HCT116 (cell line): ENCODE measurements around the gene DDX56. TPM values are rescaled to one million over a fixed set of nuclear protein-coding genes. Genes with fewer than 3 reads are reported as not detected.

Source experiments
- ATAC-seq: fragments of 200-7000 bp; cut with Tn5 transposase; 2 replicates; pipeline ENCODE4 v1.9.1; 2020; ENCODE audit warnings: mild to moderate bottlenecking, moderate library complexity
- BruUV-seq: library from RNA; stranded (reverse); fragments of 400-500 nt; replicated peaks from 2 replicates; lab custom pipeline; 2021; lab: Mats Ljungman, UMichigan
- CTCF ChIA-PET: fragments of 300-600 bp; sonication (Branson Sonifier 250); formaldehyde crosslinking; loops from one replicate; lab custom pipeline; 2021; ENCODE audit warnings: antibody characterized with exemption; lab: Charles Lee
- POLR2A ChIA-PET: fragments of 300-600, 350-600 bp; sonication (Branson Sonifier 250); formaldehyde crosslinking; loops from one replicate; lab custom pipeline; 2021; ENCODE audit warnings: antibody characterized with exemption; lab: Charles Lee
- RAD21 ChIA-PET, 2 experiments: fragments of 300-600 bp; sonication (Branson Sonifier 250); formaldehyde crosslinking; loops; one replicate each; lab custom pipeline; 2023; ENCODE audit warnings: low total read pairs in 2 of 2; ENCODE audit not compliant: uncharacterized antibody in 2 of 2, unreplicated experiment in 2 of 2, low non-redundant PET in 1 of 2; lab: Charles Lee
- DNase-seq: peaks from one replicate; pipeline ENCODE4 v3.0.0-alpha.2; 2010; ENCODE audit warnings: low read depth, low spot score
- H2AFZ ChIP-seq: fragments of 200-600 bp; shearing (Covaris generic), sonication (generic); 2 replicates; pipeline ENCODE4 v1.6.1; 2017; ENCODE audit warnings: low read depth, mixed run types, mixed read lengths, antibody characterized with exemption, low read length; ENCODE audit not compliant: poor library complexity, severe bottlenecking
- H3K27ac ChIP-seq: 2 replicates; pipeline ENCODE4 v1.5.1; 2012; ENCODE audit warnings: low read depth, low read length
- H3K27me3 ChIP-seq: fragments of 200-600 bp; sonication (generic); 2 replicates; pipeline ENCODE4 v1.6.1; 2016; ENCODE audit warnings: mixed run types, low read length, mixed read lengths; ENCODE audit not compliant: insufficient read depth
- H3K36me3 ChIP-seq, 2 experiments: fragments of 200-500 bp in 1 of 2; fragments of 200-600 bp in 1 of 2; sonication (Bioruptor generic) in 1 of 2; sonication (generic) in 1 of 2; 2 replicates each; pipeline versions ENCODE4 v1.5.1 to v1.6.1; 2014 to 2016; ENCODE audit warnings: low read length in 2 of 2, inconsistent platforms in 1 of 2, mixed read lengths in 1 of 2, mixed run types in 1 of 2; ENCODE audit not compliant: insufficient read depth in 2 of 2, control insufficient read depth in 1 of 2
- H3K4me1 ChIP-seq, 2 experiments: fragments of 200-600 bp in 1 of 2; sonication (generic) in 1 of 2; 2 replicates each; pipeline versions ENCODE4 v1.5.1 to v1.6.1; 2012 to 2017; ENCODE audit warnings: low read length in 2 of 2, inconsistent platforms in 1 of 2, mild to moderate bottlenecking in 1 of 2, mixed read lengths in 1 of 2, mixed run types in 1 of 2, moderate library complexity in 1 of 2; ENCODE audit not compliant: insufficient read depth in 2 of 2, control insufficient read depth in 1 of 2
- H3K4me2 ChIP-seq: fragments of 200-600 bp; sonication (generic); 2 replicates; pipeline ENCODE4 v1.6.1; 2017; ENCODE audit warnings: mixed run types, low read length, mixed read lengths
- H3K4me3 ChIP-seq, 2 experiments: fragments of 200-600 bp in 1 of 2; sonication (generic) in 1 of 2; replicated peaks in 1 of 2; 2 replicates each; pipeline ENCODE4 v1.5.1; 2011 to 2016; ENCODE audit warnings: low read length in 2 of 2, control low read depth in 1 of 2, low read depth in 1 of 2, mild to moderate bottlenecking in 1 of 2, mixed read lengths in 1 of 2, mixed run types in 1 of 2
- H3K79me2 ChIP-seq: fragments of 200-600 bp; sonication (generic); 2 replicates; pipeline ENCODE4 v1.6.1; 2017; ENCODE audit warnings: mild to moderate bottlenecking, mixed run types, low read length, moderate library complexity, mixed read lengths; ENCODE audit not compliant: insufficient read depth
- H3K9ac ChIP-seq: fragments of 200-600 bp; sonication (generic); 2 replicates; pipeline ENCODE4 v1.6.1; 2016; ENCODE audit warnings: low read length, mixed read lengths
- H3K9me2 ChIP-seq: fragments of 200-600 bp; sonication (generic), shearing (Covaris generic); 2 replicates; pipeline ENCODE4 v1.6.1; 2017; ENCODE audit warnings: mixed run types, mild to moderate bottlenecking, moderate library complexity; ENCODE audit not compliant: insufficient read depth
- H3K9me3 ChIP-seq, 2 experiments: fragments of 200-500 bp in 1 of 2; fragments of 200-600 bp in 1 of 2; sonication (Bioruptor generic) in 1 of 2; sonication (generic) in 1 of 2; 2 replicates each; pipeline ENCODE4 v1.6.1; 2014 to 2017; ENCODE audit warnings: low read length in 2 of 2, mixed read lengths in 2 of 2, inconsistent platforms in 1 of 2, low read depth in 1 of 2, mild to moderate bottlenecking in 1 of 2, mixed run types in 1 of 2, moderate library complexity in 1 of 2; ENCODE audit not compliant: control insufficient read depth in 1 of 2, insufficient read depth in 1 of 2
- H4K20me1 ChIP-seq: fragments of 200-600 bp; sonication (generic), shearing (Covaris generic); 2 replicates; pipeline ENCODE4 v1.6.1; 2017; ENCODE audit warnings: mixed run types, mild to moderate bottlenecking, moderate library complexity; ENCODE audit not compliant: insufficient read depth
- CBX3 ChIP-seq: IDR thresholded peaks from 2 replicates; pipeline ENCODE4 v1.6.1; 2012; ENCODE audit warnings: low read depth
- CEBPB ChIP-seq: IDR thresholded peaks from 2 replicates; pipeline ENCODE4 v1.6.1; 2012; ENCODE audit warnings: low read depth
- EGR1 ChIP-seq: IDR thresholded peaks from 2 replicates; pipeline ENCODE4 v1.6.1; 2012; ENCODE audit warnings: low read depth
- ELF1 ChIP-seq: IDR thresholded peaks from 2 replicates; pipeline ENCODE4 v1.6.1; 2012; ENCODE audit warnings: low read depth, borderline replicate concordance
- EZH2 ChIP-seq: fragments of 200-600 bp; sonication (generic); IDR thresholded peaks from 2 replicates; pipeline ENCODE4 v1.6.1; 2017; ENCODE audit warnings: antibody characterized with exemption, mixed run types
- EZH2phosphoT487 ChIP-seq: fragments of 200-600 bp; IDR thresholded peaks from 2 replicates; pipeline ENCODE4 v1.6.1; 2018; ENCODE audit warnings: antibody characterized with exemption, borderline replicate concordance
- FOSL1 ChIP-seq: IDR thresholded peaks from 2 replicates; pipeline ENCODE4 v1.6.1; 2012; ENCODE audit warnings: low read depth
- MAX ChIP-seq: IDR thresholded peaks from 2 replicates; pipeline ENCODE4 v1.6.1; 2012
- POLR2A ChIP-seq: IDR thresholded peaks from 2 replicates; pipeline ENCODE4 v1.7.0; 2011; ENCODE audit warnings: borderline replicate concordance; ENCODE audit not compliant: insufficient read depth, insufficient read length; ENCODE audit errors: extremely low read depth
- POLR2AphosphoS5 ChIP-seq: IDR thresholded peaks from 2 replicates; pipeline ENCODE4 v1.6.1; 2011; ENCODE audit warnings: mild to moderate bottlenecking, low read depth, low read length, moderate library complexity
- RAD21 ChIP-seq: IDR thresholded peaks from 2 replicates; pipeline ENCODE4 v1.6.1; 2012; ENCODE audit warnings: low read depth, mild to moderate bottlenecking
- SP1 ChIP-seq: IDR thresholded peaks from 2 replicates; pipeline ENCODE4 v1.6.1; 2012; ENCODE audit warnings: low read depth
- SRF ChIP-seq: IDR thresholded peaks from 2 replicates; pipeline ENCODE4 v1.6.1; 2012; ENCODE audit warnings: low read depth
- TCF7L2 ChIP-seq: IDR thresholded peaks from 2 replicates; pipeline ENCODE4 v1.7.0; 2011; ENCODE audit warnings: borderline replicate concordance, inconsistent platforms; ENCODE audit not compliant: insufficient read depth, insufficient read length; ENCODE audit errors: extremely low read depth
- YY1 ChIP-seq: IDR thresholded peaks from 2 replicates; pipeline ENCODE4 v1.6.1; 2011; ENCODE audit warnings: low read length, low read depth, moderate library complexity, mild to moderate bottlenecking; ENCODE audit not compliant: insufficient replicate concordance; ENCODE audit errors: extremely low read depth
- ZFX ChIP-seq: fragments of 450-650 bp; IDR thresholded peaks from 2 replicates; pipeline ENCODE4 v1.6.1; 2017
- ZNF274 ChIP-seq: fragments of 200-500 bp; sonication (Bioruptor generic); IDR thresholded peaks from 2 replicates; pipeline ENCODE4 v1.6.1; 2014; ENCODE audit warnings: mild to moderate bottlenecking, low read depth, low read length, inconsistent platforms
- intact Hi-C: fragments of 100-400 bp; cut with micrococcal nuclease; formaldehyde crosslinking; loops from 2 replicates; pipeline ENCODE4 v1.10.0; 2022
- total RNA-seq: library from RNA; stranded (reverse); gene quantifications from one replicate; pipeline ENCODE4 v1.2.1, GENCODE V29; 2021; ENCODE audit not compliant: unreplicated experiment
- TF ChIP-seq, protein P1 (sequence below), 3 experiments: fragments of 200-600 bp in 1 of 3; sonication (generic) in 1 of 3; IDR thresholded peaks in 2 of 3; conservative IDR thresholded peaks in 1 of 3; 2 replicates each; pipeline ENCODE4 v1.5.1; 2012 to 2017; ENCODE audit warnings: low read depth in 2 of 3, low read length in 2 of 3, antibody characterized with exemption in 1 of 3, borderline replicate concordance in 1 of 3, control low read depth in 1 of 3, mild to moderate bottlenecking in 1 of 3, mixed read lengths in 1 of 3, mixed run types in 1 of 3, moderate library complexity in 1 of 3; ENCODE audit not compliant: insufficient read depth in 1 of 3
- TF ChIP-seq, protein P2 (sequence below): IDR thresholded peaks from 2 replicates; pipeline ENCODE4 v1.6.1; 2011; ENCODE audit warnings: mild to moderate bottlenecking, low read length, moderate library complexity; ENCODE audit not compliant: insufficient replicate concordance; ENCODE audit errors: extremely low read depth

The DDX56 gene
- total RNA-seq, 1 experiment from 2014 or later = 119 TPM

GRCh38 chr7:44621034-44621749 is 47.5 kb upstream of the DDX56 start:
- RAD21 ChIA-PET = no interaction called here
- POLR2A ChIA-PET = interaction anchor here (0.9 to 1.5 kb wide), 3 partner anchors 14 to 17 kb away, joined by 3 to 6 read pairs (median 3); partner anchors contain the start of gene OGDH
- H3K4me3 ChIP-seq = peak overlapping the region in 1 of 2 experiments; percentile 46; a peak in 3 of 4 replicates
- BruUV-seq = no TSS peak
- intact Hi-C loops = no loop called here
- peak overlapping the region; percentile 70 for H3K4me2 ChIP-seq
- H3K4me1 ChIP-seq = peaks cover 24 to 61% of the 10 kb centered on the region in 2 experiments
- no peaks in the 10 kb centered on the region for H3K9me3 ChIP-seq
- H3K27ac ChIP-seq = no peak overlapping the region
- peaks cover 87% of the 10 kb centered on the region for H3K79me2 ChIP-seq
- H3K9ac ChIP-seq = peak overlapping the region; percentile 42
- peaks cover 0 to 11% of the 10 kb centered on the region in 2 experiments; a peak in 2 of 4 replicates for H3K36me3 ChIP-seq
- no peaks in the 10 kb centered on the region for H3K9me2 ChIP-seq
- H2AFZ ChIP-seq = no peak overlapping the region
- no peaks in the 10 kb centered on the region for H4K20me1 ChIP-seq
- H3K27me3 ChIP-seq = no peaks in the 10 kb centered on the region
- peak; percentile 56 for DNase-seq
- ATAC-seq = peak; percentile 85
- CTCF ChIA-PET = interaction anchor here (1.3 kb wide), 1 partner anchor 18 kb away, joined by 4 read pairs; no protein-coding TSS in a partner anchor
- TF ChIP-seq, protein P1, sequence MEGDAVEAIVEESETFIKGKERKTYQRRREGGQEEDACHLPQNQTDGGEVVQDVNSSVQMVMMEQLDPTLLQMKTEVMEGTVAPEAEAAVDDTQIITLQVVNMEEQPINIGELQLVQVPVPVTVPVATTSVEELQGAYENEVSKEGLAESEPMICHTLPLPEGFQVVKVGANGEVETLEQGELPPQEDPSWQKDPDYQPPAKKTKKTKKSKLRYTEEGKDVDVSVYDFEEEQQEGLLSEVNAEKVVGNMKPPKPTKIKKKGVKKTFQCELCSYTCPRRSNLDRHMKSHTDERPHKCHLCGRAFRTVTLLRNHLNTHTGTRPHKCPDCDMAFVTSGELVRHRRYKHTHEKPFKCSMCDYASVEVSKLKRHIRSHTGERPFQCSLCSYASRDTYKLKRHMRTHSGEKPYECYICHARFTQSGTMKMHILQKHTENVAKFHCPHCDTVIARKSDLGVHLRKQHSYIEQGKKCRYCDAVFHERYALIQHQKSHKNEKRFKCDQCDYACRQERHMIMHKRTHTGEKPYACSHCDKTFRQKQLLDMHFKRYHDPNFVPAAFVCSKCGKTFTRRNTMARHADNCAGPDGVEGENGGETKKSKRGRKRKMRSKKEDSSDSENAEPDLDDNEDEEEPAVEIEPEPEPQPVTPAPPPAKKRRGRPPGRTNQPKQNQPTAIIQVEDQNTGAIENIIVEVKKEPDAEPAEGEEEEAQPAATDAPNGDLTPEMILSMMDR (IDR thresholded peaks at IDR 0.05 in 2 of 3, conservative IDR thresholded peaks at IDR 0.05 in 1 of 3; ENCODE audit: borderline replicate concordance in 1 of 3, insufficient read depth in 1 of 3, low read depth in 2 of 3, low read length in 2 of 3) = no peak
- TF ChIP-seq CEBPB (peak; percentile 58; the same call in 1 of the 2 replicates), SRF (no peak), FOSL1 (peak; percentile 67), TCF7L2 (no peak), RAD21 (0 out of 2 replicates have a peak, but pooled peaks have one; percentile 16), MAX (0 out of 2 replicates have a peak, but pooled peaks have one; percentile 43), ELF1 (no peak), EZH2phosphoT487 (no peak), ZNF274 (no peak), POLR2AphosphoS5 (no peak), EGR1 (no peak), POLR2A (no peak), SP1 (peak; percentile 55), ZFX (no peak), EZH2 (no peak), CBX3 (peak; percentile 91), YY1 (no peak)
- TF ChIP-seq, protein P2, sequence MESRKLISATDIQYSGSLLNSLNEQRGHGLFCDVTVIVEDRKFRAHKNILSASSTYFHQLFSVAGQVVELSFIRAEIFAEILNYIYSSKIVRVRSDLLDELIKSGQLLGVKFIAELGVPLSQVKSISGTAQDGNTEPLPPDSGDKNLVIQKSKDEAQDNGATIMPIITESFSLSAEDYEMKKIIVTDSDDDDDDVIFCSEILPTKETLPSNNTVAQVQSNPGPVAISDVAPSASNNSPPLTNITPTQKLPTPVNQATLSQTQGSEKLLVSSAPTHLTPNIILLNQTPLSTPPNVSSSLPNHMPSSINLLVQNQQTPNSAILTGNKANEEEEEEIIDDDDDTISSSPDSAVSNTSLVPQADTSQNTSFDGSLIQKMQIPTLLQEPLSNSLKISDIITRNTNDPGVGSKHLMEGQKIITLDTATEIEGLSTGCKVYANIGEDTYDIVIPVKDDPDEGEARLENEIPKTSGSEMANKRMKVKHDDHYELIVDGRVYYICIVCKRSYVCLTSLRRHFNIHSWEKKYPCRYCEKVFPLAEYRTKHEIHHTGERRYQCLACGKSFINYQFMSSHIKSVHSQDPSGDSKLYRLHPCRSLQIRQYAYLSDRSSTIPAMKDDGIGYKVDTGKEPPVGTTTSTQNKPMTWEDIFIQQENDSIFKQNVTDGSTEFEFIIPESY = no peak
